WTC11 (cell line): ENCODE results near the gene CIBAR2.

ENCODE experiments used
- TF ChIP-seq, protein P1 (sequence below): sonication (generic); formaldehyde crosslinking; IDR thresholded peaks from 2 replicates; pipeline ENCODE4 v1.8.1; 2023; ENCODE audit warnings: mild to moderate bottlenecking, missing genetic modification reagents, moderate library complexity
- TF ChIP-seq, protein P2 (sequence below): sonication (generic); formaldehyde crosslinking; IDR thresholded peaks from 2 replicates; pipeline ENCODE4 v1.8.0; 2022; ENCODE audit warnings: mild to moderate bottlenecking, missing genetic modification reagents

DNA sequence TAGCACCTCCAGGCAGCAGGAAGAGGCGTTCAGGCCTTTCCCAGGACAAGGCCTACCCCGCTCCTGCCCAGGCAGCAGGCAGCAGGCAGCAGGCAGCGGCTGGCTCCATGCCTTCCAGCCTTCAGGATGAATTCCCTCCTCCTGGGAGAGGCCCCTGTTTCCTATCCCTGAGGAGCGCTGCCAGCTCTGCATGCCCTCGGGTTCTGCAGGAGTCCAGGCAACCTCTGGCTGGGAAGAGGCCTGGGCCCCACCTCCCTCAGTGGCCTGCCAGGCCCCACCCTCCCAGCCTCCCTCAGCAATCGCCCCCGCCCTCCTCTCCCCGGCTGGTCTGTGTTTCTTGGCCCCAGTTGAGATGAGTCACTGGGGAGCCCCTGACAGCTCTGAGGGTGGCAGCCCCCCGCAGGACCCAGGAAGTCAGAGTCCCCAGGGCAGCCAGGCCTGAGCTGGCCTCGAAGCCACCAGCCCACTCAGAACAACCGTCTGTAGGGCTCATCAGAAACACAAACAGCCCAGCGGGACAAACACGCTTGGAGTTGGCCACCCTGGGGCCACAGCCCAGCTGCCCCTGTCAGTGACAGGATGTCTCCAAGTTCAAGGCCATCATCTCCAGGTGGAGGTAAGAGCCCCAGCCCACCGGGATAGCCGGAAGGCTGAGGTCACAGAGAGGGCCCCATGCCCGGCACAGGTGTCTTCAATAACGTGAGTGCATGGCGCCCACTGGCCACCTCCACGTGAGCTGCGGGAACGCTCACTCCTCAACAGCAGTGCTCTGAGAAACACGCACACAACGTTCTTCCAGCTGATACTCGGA is 39.5 kb upstream of the CIBAR2 start:
- TF ChIP-seq, protein P1, sequence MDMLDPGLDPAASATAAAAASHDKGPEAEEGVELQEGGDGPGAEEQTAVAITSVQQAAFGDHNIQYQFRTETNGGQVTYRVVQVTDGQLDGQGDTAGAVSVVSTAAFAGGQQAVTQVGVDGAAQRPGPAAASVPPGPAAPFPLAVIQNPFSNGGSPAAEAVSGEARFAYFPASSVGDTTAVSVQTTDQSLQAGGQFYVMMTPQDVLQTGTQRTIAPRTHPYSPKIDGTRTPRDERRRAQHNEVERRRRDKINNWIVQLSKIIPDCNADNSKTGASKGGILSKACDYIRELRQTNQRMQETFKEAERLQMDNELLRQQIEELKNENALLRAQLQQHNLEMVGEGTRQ (CRISPR knock-in tag), result no peak
- TF ChIP-seq, protein P2, sequence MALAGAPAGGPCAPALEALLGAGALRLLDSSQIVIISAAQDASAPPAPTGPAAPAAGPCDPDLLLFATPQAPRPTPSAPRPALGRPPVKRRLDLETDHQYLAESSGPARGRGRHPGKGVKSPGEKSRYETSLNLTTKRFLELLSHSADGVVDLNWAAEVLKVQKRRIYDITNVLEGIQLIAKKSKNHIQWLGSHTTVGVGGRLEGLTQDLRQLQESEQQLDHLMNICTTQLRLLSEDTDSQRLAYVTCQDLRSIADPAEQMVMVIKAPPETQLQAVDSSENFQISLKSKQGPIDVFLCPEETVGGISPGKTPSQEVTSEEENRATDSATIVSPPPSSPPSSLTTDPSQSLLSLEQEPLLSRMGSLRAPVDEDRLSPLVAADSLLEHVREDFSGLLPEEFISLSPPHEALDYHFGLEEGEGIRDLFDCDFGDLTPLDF, result no peak
